HG02938 (cell line): ENCODE measurements around the gene ZFYVE26.
"Not testable (repeated sequence)": the region's sequence is repeated elsewhere in the genome, so short reads cannot be mapped to it uniquely, and the experiment has no call there.

ENCODE experiments used
- ATAC-seq: cut with Tn5 transposase; IDR thresholded peaks from one replicate; pipeline ENCODE4 v1.9.1; 2021; ENCODE audit warnings: mild to moderate bottlenecking, moderate library complexity; ENCODE audit not compliant: unreplicated experiment

Gene ZFYVE26

DNA sequence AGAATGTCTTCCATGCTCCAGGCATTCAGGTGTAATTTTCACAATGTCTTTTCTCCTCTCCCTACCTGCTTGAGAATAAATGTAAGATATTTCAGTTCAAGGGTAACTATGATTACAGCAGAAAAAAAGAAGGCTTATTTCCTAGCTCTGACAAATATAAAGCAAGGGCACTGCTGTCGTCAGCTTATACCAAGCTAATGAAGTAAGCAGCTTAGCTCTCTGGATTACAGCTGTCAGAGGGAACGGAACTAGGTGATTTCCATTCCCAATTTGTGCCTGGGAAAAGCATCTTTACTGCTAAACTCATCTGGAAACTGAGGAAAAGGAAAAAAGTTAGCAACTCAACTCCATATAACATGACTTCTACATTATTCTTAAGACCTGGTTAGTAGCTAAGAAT is 56.5 kb downstream of the ZFYVE26 start:
- no peak for ATAC-seq

DNA sequence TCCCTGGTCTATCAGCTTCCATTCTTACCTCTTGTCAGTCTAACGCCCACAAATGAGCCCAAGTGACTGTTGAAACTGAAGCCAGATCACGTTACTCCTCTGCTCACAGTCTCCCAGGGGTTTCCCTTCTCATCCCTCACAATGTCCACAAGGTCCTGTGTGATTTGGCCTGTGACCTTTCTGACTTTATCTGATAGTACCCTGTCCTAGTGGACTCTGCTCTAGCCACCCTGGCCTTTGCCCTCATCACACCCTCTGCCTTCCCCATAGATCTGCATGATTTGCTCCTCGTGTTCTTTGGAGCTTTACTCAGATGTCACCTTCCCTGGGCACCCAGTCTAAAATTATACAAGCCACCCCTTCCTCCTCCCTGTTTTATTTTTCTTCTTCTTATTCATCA is 59.2 kb downstream of the ZFYVE26 start:
- no peak for ATAC-seq

DNA sequence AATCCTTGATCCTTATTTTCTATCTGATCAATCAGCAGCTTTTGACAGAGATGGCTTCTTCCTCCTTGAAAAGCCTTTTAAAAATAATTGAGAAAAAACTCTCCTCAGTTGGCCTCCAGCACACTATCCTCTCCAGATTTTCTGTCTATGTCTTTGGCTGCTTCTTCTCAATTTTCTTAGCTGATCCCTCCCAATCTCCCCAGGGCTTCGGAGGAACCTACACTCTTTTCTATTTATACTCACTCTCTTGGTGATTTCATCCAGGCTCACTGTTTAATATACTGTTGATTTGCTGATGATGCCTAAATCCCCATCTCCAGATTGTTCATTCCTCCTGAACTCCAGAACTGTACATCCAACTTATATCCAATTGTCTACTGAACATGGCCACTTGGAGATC is 59.9 kb downstream of the ZFYVE26 start:
- ATAC-seq: no peak

DNA sequence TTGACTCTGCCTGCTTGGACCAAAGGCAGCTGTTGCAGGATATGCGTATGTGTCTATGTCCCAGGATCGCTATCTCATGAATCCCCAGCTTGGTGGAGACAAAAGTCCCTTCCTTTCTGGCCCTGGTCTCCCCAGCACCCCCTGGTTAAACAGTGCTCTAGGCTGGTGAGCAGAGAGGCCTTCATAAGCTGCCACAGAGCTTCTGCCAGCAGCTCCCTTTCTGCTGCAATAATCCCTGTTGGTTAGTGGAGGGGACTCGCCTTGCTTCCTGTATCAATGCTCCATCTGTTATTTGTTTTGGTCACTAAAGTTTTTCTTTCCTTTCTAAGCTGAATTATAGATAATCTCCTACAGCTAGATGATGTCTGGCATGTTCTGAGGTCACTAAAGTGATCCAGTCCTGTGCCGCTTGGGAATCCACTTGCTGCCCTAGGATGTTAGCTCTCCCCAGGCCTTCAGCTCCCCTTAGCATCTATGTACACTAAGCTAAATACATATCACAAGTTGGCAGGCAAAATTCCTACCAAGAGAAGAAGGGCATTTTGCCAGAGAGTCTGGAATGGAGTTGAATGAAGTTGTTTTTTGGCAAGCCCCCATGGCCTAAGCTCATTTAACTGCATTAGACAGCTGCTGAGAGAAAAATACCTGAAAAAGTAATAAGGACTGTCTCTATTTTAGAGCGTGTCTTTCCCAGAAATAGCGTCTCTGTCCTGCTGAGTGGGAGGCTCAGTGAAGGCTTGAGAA is 66.9 kb downstream of the ZFYVE26 start:
- no peak for ATAC-seq

DNA sequence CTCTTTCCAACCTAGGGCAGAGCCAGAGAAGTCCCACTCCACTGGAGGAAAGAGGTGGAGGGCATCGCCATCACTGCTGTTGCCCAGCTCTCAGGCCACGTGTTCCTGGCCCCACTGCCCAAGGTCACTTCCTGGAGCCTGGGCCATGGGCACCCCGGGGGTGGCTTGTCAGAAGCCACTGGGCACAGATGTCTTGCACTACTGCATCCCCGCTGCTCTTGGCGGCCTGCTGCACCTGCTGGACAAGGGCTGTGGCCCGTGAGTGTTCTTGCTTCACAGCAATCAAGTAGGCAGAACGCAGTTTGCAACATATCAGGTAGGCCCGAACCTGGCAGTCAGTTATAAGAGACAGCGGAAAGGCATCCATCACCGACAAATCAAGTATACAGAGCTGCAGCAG is 68.1 kb downstream of the ZFYVE26 start:
- ATAC-seq: no peak

DNA sequence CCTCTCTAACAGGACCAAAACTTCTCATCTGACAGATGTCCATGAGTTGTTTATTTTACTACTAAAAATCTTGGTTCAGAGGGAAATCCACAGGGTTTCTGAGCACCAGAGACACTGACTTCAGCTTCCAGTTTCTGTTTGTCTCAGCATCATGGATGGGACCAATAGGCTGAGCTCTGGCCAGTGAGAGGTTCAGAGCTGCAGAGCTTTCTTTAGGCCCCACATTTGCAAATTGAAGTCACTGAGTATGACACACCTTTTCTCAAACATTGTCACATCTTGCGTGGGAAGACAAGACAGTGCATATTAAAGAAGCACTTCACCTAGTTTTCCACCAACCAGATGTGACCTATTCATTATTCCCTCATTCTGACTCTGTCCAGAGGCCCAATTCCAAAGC is 69.5 kb downstream of the ZFYVE26 start:
- no peak for ATAC-seq

DNA sequence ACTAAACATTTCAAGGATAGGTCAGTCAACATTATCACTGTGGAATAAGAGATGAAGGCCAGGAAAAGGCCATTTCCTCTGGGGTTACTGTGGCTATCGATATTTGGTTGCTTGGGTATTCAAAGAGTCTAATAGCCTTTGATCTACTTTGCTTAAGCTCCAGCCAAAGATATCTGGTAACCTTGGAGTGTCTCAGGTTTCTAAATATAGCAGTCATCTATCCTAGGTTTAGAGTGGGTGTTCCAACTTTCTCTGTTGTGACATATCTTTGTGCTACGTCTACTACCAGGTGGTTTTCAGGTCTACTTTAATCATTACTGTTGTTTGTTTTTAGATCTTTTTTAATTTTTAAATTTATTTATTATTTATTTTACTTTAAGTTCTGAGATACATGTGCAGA is 72.3 kb downstream of the ZFYVE26 start:
- ATAC-seq: no peak

DNA sequence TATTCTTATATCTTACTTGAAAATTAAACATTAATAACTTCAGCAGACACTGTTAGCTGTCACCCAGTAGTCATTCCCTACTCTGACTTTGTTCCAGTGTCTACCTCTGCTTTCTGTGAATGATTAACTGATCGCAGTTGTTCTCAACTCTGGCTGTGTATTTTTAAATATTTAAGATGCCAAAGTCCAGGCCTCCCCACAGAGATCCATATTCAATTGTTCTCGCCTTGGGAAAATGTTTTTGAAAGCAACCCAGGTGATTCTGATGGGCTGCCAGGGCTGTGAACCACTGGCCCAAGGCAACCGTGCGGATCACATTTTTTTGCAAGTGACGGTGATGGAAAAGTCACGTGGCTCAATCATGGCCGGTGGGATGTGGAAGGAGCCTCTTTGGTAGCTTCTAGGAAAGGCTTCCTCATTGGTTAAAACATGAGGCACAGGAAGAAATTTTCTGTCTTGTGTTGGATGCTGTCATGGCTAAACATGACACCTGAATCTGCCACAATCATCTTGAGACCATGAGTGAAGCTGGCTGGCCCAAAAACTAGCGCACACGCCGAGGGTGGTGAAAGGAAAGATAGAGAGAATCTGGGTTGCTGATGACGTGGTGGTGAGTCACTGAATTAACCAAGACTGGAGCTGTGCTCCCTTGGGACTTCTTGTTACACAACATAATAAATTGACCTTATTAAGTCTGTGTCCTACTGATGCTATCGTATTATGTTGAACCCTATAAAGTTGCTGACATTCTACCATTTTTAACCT is 77.5 kb downstream of the ZFYVE26 start:
- ATAC-seq: no peak

DNA sequence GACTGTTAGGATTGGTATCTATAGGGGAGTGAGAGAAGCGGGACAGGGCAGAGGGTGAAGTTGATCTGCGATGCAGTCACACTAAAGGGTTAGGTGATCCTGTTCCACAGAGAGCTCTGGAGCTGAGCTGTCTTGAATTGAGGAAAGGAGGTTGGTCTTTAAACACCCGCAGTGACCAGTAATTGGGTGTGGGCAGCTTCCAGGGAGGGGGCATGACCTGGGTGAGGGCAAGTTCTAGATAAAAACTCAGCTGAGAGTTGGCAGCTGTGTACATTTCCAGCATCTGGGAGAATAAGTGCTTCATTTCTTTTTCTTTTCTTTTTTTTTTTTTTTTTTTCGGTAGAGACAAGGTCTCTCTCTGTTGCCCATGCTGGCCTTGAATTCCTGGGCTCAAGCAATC is 79.6 kb downstream of the ZFYVE26 start:
- ATAC-seq: no peak

DNA sequence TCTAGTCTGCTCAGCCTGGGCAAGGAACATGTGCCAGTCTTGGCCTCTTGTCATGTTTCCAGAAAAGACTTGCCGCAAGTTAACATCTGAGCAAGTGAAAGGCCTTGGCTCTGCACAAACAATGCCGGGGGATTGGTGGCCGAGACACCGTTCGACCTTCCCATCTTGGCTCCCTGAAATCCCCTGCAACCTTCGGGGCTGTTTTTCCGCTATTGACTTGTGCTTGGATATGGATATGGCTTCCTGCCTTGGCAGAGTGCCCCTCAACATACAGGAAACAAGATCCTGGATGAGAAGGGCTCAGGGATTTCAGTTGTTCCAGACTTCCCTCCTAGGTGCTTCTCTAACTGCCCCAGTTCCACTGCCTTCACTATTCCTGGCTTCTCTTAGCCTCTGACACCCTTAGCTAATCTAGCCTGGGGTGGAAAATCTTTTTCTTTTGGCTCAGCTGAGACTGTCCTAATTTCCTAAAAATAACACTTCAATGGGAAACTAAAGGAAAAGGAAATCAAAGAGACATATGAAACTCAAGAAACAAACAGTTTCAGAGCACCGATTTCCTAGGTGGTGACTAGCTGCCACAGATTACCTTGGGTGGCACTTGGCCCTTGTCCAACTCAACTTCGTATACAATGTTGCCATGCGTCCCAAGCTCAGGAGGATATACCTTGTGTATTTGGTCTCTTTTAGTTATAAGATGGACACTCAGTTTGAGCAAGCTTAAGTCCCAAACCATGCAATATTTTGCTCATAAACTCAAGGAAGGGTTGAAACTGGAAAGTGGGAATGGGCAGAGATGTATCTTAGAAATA is 80.8 kb downstream of the ZFYVE26 start:
- no peak for ATAC-seq

DNA sequence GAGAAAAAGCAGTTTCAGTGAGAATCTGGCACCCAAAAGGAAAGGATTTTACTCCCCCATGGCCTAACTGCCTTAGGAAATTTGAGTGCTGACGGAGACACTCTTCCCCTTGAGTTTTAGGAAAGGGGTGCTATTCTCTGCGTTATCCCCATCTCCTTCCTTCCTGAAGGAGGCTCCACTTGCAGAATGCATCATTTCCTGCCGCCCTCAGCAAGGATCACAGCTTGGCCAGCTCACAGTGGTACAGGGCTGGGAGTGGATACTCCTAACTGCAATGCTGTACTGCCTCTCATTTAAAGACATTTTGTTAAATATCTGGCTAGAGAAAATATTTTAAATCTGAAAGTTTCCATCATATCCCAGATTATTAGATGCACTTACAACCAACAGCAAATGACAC is 81.7 kb downstream of the ZFYVE26 start:
- ATAC-seq: no peak

DNA sequence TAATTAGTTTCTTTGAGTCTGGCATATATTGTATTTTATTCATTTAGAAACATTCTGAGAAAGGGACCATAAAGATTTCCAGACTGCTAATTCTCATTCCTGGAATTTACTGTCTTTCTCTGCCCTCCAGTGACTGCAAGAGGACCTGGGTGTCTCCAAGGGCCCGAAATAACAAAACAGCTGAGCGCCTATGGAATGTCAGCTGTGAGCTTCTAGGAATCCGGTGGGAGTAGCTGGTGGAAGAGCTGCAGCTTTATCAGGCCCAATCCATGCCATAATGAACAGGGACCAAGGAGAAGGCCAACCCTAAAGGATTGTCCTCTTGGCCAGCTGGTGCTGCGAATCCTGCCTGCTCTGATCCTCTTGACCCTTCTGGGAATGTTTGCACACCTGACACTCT is 82.8 kb downstream of the ZFYVE26 start:
- no peak for ATAC-seq

DNA sequence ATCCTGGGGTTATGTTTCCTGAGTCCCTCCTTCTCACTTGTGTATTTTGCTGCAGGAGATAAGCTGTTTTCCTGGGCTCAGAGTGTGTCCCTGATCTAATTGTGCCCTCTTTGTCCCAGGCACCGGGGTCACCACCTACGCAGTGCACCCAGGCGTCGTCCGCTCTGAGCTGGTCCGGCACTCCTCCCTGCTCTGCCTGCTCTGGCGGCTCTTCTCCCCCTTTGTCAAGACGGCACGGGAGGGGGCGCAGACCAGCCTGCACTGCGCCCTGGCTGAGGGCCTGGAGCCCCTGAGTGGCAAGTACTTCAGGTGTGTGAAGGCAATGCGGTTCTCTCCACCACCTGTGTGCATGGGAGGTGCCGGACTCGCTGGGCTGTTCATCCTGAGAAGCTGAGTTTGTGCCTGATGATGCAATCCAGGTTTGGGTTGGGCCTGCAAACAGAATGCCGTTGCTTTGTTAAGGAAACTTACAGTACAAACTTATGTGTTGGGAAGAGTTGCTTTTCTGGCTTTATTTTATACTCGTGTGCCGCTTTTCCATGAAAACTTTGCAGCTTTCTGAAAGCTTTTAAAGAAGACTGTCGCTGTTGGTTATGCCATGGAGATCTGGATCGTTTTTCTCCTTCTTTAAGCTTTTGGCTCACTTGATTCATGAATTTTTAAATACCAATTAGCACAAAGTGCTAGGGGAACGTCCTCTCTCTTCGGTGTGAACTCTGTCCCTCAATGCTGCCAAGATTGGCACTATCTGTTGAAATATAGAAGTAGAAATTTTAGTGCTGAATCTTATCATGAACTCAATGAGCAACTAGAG is 87.1 kb downstream of the ZFYVE26 start:
- no peak for ATAC-seq

DNA sequence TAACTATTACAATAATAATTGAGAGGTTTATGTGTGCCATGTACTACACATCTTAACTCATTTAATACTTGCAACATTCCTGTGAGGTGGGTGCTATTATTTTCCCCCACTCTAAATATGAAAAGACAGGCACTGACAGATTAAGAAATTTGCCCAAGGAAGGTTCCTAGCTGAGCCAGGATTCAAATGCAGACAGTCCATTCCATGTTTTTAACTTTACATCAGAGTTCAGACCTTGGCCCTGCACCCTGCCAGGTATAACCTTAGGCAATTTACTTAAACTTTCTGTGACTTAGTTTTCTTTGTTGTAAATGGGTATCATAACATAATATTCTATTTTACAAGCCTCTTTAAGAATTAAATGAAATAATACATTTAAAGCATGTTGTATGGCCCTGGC is 88.1 kb downstream of the ZFYVE26 start:
- ATAC-seq: no peak

DNA sequence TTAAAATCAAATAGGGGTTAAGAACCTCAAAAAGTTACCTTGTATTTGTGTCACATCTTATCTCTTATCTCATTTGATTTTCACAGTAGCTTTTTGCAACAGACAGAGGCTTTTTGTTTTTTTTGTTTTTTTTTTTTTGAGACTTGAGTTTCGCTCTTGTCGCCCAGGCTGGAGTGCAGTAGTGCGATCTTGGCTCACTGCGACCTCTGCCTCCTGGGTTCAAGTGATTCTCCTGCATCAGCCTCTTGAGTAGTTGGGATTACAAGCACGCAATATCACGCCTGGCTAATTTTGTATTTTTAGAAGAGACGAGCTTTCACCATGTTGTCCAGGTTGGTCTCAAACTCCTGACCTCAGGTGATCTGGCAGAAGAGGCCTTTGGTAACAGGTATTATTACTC is 89.0 kb downstream of the ZFYVE26 start:
- no peak for ATAC-seq

DNA sequence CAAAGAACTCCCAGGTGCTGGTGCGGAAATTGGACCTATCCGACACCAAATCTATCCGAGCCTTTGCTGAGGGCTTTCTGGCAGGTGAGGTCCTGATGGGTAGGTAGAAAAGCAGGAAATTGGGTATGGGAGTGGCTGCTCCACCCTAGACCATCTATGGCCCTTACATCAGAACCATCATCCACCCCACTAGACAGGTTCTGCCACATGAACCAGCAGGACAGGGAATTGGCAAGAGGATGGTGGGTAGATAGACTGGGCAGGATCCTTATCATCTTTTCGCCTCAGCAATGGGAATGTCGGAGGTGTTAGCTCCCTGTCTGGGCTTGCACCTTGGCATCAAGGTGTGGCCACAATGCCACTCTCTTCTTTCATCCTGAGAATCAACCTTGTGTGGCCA is 91.2 kb downstream of the ZFYVE26 start:
- ATAC-seq: no peak

DNA sequence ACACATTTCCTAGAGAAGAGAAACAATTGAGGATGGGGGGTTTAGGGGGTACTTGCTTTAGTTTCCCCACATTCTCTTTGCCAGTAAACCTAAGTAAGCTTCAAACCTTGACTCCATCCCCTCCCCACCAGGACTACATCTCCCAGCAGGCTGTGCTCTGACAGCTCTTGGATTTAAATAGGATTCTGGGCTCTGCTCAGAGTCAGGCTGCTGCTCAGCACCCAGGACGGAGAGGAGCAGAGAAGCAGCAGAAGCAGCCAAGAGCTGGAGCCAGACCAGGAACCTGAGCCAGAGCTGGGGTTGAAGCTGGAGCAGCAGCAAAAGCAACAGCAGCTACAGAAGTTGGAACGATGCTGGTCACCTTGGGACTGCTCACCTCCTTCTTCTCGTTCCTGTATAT is 94.1 kb downstream of the ZFYVE26 start:
- no peak for ATAC-seq

DNA sequence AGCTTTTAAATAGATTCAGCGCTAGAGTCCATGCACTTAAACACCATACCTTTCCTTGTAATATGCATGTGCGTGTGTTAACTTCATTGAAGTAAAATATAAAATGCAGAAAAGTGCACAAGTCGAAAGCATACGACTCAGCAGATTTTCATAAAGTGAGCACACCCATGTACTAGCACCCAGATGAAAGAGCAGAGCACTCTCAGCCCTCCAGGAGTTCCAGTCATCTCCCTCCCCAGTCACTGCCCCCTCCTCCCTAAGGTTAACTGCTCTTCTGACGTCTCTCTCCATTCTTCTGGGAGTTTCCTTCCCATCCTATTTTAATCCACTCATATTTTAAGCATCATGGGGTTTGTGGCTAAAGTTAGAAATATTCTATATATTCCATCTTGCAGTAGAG is 94.5 kb downstream of the ZFYVE26 start:
- no peak for ATAC-seq

DNA sequence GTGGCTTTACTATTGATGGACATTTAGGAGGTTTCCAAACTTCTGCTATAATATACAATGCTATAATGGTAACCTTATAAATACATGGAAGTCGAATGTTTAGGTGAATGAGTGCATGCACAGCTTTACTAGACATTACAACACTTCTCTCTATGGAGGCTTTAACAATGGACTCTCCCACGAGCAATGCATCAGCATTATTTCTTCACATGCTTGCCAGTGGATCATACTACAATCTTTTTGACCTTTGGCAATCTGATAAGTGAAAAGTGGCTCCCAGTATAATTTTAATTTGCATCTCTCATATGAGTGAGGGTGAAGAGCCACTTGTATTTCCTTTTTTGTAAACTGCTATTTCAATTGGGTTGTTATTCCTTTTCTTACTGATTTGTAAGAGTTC is 96.5 kb downstream of the ZFYVE26 start:
- ATAC-seq: no peak

DNA sequence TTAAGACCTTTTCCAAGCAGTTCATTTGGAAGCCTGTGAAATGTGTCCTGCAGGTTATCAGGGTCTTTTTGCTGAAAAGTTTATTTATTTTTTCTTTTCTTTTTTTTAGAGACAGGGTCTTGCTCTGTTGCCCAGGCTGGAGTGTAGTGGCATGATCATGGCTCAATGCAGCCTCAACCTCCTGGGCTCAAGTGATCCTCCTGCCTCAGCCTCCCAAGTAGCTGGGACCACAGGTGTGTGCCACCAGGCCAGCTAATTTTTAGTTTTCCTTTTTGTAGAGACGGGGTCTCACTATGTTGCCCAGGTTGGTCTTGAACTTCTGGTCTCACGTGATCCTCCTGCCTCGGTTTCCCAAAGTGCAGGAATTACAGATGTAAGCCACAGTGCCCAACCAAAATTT is 97.0 kb downstream of the ZFYVE26 start:
- not testable (repeated sequence) for ATAC-seq

DNA sequence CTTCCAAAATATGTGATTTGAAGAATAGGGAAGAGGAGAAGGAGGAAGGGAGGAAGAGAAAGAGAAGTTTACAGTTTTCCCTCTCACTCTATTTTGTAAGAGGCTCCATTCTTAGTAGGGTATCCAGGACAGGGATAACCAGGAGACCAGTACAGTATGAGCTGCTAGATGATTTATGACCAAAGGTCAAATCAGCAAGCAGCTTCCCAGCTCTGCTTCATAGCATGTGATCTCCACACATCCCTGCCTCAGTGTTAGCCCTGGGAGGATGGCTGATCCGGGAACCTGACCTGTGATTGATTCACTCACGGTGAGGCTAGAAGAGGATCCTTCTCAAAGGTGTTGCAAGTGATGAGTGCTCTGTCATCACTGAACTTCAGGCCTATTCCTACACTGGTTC is 98.1 kb downstream of the ZFYVE26 start:
- ATAC-seq: no peak
